DOHH2 (cell line): ENCODE measurements around the gene SOWAHA.

ENCODE experiments used
- H3F3A ChIP-seq: fragments of 200-600 bp; sonication (generic), shearing (Covaris generic); 2 replicates; pipeline ENCODE4 v1.6.0; 2016; ENCODE audit warnings: antibody characterized with exemption, mild to moderate bottlenecking; ENCODE audit not compliant: control insufficient read depth, insufficient read depth
- H3K27ac ChIP-seq: fragments of 200-600 bp; sonication (generic); 2 replicates; pipeline ENCODE4 v1.5.1; 2014; ENCODE audit warnings: low read depth, mild to moderate bottlenecking, low read length, moderate library complexity
- H3K27me3 ChIP-seq: fragments of 200-600 bp; sonication (generic); 2 replicates; pipeline ENCODE4 v1.6.1; 2014; ENCODE audit warnings: mild to moderate bottlenecking, low read length, mixed read lengths; ENCODE audit not compliant: control insufficient read depth
- H3K36me3 ChIP-seq: fragments of 200-600 bp; sonication (generic); 2 replicates; pipeline ENCODE4 v1.6.1; 2014; ENCODE audit warnings: mild to moderate bottlenecking, low read length, moderate library complexity, mixed read lengths; ENCODE audit not compliant: control insufficient read depth
- H3K4me1 ChIP-seq: fragments of 200-600 bp; sonication (generic); 2 replicates; pipeline ENCODE4 v1.6.1; 2014; ENCODE audit warnings: mild to moderate bottlenecking, low read length, mixed read lengths; ENCODE audit not compliant: control insufficient read depth
- H3K4me2 ChIP-seq: fragments of 200-600 bp; sonication (generic); 2 replicates; pipeline ENCODE4 v1.6.0; 2014; ENCODE audit warnings: mild to moderate bottlenecking, low read length, moderate library complexity
- H3K4me3 ChIP-seq: fragments of 200-600 bp; sonication (generic); 2 replicates; pipeline ENCODE4 v1.5.1; 2014; ENCODE audit warnings: mild to moderate bottlenecking, low read length, mixed read lengths
- H3K79me2 ChIP-seq: fragments of 200-600 bp; sonication (generic); 2 replicates; pipeline ENCODE4 v1.6.1; 2014; ENCODE audit warnings: mild to moderate bottlenecking, low read length, mixed read lengths; ENCODE audit not compliant: control insufficient read depth
- H3K9me2 ChIP-seq: fragments of 200-600 bp; sonication (generic); replicated peaks from 2 replicates; pipeline ENCODE4 v1.6.1; 2014; ENCODE audit warnings: mild to moderate bottlenecking, low read length, mixed read lengths; ENCODE audit not compliant: control insufficient read depth
- H3K9me3 ChIP-seq: fragments of 200-600 bp; sonication (generic); 2 replicates; pipeline ENCODE4 v1.6.1; 2014; ENCODE audit warnings: antibody characterized with exemption, low read length, mixed read lengths; ENCODE audit not compliant: control insufficient read depth, insufficient read depth
- H4K20me1 ChIP-seq: fragments of 200-600 bp; sonication (generic); 2 replicates; pipeline ENCODE4 v1.6.0; 2014; ENCODE audit warnings: low read depth, mild to moderate bottlenecking, antibody characterized with exemption, low read length, moderate library complexity; ENCODE audit not compliant: control insufficient read depth, insufficient read depth
- CTCF ChIP-seq: fragments of 200-600 bp; sonication (generic); IDR thresholded peaks from one replicate; pipeline ENCODE4 v1.5.1; 2014; ENCODE audit warnings: antibody characterized with exemption, mild to moderate bottlenecking, low read depth, low read length; ENCODE audit not compliant: poor library complexity, severe bottlenecking
- EZH2phosphoT487 ChIP-seq: fragments of 200-600 bp; sonication (generic); IDR thresholded peaks from 2 replicates; pipeline ENCODE4 v1.6.1; 2017; ENCODE audit warnings: borderline replicate concordance, mild to moderate bottlenecking, antibody characterized with exemption, low read length, moderate library complexity, mixed read lengths

Gene SOWAHA

GRCh38 chr5:132836852-132837251, 23.8 kb downstream of the SOWAHA start:
- H3K4me1 ChIP-seq: peaks cover 9% of the 10 kb centered on the region
- no peak overlapping the region for H3K4me2 ChIP-seq
- no peak overlapping the region for H3K4me3 ChIP-seq
- no peaks in the 10 kb centered on the region for H3F3A ChIP-seq
- H4K20me1 ChIP-seq: no peaks in the 10 kb centered on the region
- no peaks in the 10 kb centered on the region for H3K79me2 ChIP-seq
- no peaks in the 10 kb centered on the region for H3K9me3 ChIP-seq
- no peaks in the 10 kb centered on the region for H3K9me2 ChIP-seq
- H3K36me3 ChIP-seq: no peaks in the 10 kb centered on the region
- H3K27ac ChIP-seq: no peak overlapping the region
- TF ChIP-seq EZH2phosphoT487: no peak
- TF ChIP-seq CTCF: no peak
- H3K27me3 ChIP-seq: no peaks in the 10 kb centered on the region

GRCh38 chr5:132837868-132838267, 24.8 kb downstream of the SOWAHA start:
- Histone ChIP-seq H4K20me1 (no peaks in the 10 kb centered on the region), H3K4me1 (peaks cover 9% of the 10 kb centered on the region), H3K27ac (no peak overlapping the region), H3K27me3 (no peaks in the 10 kb centered on the region), H3F3A (no peaks in the 10 kb centered on the region), H3K4me3 (no peak overlapping the region), H3K36me3 (no peaks in the 10 kb centered on the region), H3K9me3 (no peaks in the 10 kb centered on the region), H3K9me2 (no peaks in the 10 kb centered on the region), H3K4me2 (no peak overlapping the region), H3K79me2 (no peaks in the 10 kb centered on the region)
- TF ChIP-seq CTCF: no peak
- no peak for TF ChIP-seq EZH2phosphoT487

- Histone ChIP-seq H3K79me2 (no peaks in the 10 kb centered on the region), H3K9me3 (no peaks in the 10 kb centered on the region), H3F3A (no peaks in the 10 kb centered on the region), H3K4me3 (no peak overlapping the region), H3K27ac (no peak overlapping the region), H3K36me3 (no peaks in the 10 kb centered on the region), H3K4me1 (peaks cover 9% of the 10 kb centered on the region), H4K20me1 (no peaks in the 10 kb centered on the region), H3K9me2 (no peaks in the 10 kb centered on the region), H3K4me2 (no peak overlapping the region), H3K27me3 (no peaks in the 10 kb centered on the region)
- TF ChIP-seq EZH2phosphoT487 (no peak), CTCF (no peak)
These were observed 25.6 kb downstream of the SOWAHA start for GRCh38 chr5:132838516-132839282.
